ENCODE data around the gene PCGF2.

Gene PCGF2

DNA sequence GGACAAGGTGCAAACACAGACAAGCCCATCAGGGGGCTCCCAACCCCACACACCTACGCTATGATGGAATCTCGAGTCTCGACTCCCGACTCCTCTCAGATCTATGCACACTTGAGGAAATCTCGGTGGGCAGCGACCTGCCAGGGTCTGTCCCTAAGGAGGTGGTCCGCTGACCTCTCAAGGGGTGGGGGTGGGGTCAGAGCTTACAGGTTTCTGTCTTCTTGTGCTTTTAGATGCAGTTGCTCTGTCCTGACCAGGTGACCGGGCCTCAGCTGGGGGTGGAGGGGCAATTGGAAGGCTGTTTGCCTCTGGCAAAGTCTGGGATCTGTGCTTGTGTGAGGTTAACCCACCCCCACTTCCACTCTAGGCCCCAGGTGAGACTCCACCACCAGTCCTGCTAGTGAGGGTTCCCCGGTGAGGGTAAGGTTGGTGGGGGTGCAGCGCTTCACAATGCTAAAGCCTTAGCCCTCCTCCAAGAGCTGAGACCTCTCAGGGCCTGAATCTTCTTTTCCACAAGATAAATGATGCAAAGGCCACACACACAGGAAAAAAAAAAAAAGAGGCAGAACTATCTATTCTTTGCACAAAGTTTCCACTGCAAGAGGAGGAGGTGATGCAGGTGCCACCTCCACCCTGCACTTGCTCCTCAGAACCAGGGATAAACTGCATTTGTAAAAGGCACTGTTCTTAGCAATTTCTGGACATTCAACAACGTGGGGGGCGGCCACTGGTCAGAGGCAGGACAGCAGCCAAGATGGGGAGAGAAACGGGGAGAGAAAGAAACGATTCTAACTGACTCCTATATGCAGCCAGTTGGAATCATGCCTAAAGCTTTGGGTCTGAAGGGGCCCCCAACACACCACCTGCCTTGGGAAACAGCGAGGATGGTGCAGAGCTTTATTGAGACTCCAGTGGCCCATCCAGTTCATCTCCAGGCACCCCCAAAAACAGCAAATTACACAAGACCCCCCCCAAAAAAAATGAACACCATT lies 13.9 kb downstream of the PCGF2 start:
- no peak for DNase-seq

DNA sequence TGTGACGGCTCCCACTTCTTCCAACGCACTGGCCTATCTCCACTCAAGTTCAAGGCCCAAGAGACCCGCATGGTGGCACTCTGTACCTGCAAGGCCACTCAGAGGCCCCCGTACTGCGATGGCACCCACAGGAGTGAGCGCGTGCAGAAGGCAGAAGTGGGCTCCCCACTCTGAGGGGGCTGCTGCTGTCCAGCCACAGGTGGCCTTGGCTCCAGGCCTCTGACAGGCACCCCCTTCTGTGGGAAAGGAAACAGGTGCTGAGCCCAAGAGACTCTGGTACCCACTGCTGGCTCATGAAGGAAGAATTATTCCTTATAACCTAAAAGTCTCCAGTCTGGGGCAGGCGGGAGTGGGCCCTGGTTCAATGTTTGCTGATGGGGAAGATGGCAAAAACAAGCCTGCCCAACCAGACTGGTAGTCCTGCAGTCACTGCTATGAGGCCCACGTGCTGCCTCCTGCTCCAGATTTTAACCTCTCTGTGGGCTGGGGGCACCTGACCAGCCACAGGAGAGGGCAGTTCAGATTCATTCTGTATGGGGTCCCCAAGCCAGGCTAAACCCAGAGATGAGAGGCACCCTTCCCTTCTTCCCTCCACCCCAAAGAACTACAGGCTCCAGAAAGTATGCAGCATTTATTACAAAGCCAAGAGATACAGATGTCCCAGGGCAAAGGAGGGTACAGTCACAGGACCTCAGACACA lies 14.7 kb downstream of the PCGF2 start:
- DNase-seq = no peak

DNA sequence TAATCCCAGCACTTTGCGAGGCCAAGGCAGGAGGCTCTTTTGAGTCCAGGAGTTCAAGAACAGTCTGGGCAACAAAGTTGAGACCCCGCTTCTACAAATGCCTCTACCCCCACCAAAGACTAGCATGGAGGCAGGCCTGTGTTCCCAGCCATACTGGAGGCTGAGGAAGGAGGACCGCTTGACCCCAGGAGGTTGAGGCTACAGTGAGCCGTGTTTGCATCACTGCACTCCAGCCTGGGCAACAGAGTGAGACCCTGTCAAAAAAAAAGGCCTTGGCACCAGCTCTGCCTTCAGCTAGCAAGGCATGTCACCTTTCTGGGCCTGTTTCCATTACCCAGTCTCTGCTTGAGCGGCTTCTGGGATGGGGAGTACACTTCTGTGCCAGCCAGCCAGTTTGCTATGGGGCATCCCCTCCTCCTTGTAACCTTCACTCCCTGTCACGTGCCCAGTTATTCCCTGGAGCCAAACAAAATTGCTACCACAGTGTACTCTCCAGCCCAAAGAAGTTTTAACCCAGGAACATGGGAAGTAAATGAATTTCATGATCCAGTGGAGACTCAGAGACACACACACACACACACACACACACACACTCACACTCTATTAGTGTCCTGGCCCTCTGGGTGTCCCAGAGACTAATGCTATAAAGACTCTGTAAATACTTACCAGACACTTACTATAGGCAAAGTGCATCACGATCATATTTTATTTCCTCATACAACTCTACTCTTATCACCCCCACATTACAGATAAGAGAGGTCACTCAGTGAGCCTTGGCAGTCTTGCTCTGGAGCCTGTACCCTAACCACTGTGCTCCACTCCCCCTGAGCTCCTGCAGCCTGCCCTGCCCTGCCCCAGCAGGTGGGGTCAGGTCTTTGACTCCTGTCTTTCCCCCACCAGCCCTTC lies 15.5 kb downstream of the PCGF2 start:
- no peak for DNase-seq

DNA sequence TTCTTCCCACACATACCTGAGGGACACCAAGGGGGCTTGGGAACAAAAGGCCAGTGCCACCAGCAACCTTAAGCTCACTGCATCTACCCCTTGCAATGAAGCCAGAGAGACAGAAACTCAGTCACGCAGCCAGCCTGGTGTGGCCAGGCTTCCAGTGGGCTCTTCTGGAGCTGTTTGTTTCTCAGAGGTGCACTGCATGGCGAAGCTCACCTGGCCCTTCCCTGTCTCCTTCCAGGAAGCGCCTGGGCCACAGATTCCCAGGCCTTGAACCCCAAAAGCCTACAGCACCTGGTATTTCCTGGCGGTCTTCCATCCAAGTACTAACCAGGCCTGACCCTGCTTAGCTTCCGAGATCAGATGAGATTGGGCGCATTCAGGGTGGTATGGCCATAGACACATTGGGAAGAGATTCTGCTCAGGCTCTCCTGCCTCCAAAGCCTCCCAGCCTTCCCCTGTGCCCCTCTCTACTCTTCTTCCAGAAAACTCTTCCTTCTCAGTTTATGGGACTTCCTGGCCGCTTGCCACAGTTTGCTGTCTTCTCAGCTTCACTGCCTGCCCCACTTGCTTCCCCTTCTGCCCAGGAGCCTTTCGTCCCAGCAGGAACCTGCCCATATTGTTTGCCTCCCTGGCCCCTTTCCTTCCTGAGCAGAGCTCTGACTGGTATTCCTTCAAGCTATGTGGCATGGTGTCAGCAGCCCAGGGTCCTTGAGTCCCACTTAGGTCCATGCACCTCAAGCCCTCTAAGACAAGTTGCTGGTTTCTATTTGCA lies 16.4 kb downstream of the PCGF2 start:
- DNase-seq = no peak

DNA sequence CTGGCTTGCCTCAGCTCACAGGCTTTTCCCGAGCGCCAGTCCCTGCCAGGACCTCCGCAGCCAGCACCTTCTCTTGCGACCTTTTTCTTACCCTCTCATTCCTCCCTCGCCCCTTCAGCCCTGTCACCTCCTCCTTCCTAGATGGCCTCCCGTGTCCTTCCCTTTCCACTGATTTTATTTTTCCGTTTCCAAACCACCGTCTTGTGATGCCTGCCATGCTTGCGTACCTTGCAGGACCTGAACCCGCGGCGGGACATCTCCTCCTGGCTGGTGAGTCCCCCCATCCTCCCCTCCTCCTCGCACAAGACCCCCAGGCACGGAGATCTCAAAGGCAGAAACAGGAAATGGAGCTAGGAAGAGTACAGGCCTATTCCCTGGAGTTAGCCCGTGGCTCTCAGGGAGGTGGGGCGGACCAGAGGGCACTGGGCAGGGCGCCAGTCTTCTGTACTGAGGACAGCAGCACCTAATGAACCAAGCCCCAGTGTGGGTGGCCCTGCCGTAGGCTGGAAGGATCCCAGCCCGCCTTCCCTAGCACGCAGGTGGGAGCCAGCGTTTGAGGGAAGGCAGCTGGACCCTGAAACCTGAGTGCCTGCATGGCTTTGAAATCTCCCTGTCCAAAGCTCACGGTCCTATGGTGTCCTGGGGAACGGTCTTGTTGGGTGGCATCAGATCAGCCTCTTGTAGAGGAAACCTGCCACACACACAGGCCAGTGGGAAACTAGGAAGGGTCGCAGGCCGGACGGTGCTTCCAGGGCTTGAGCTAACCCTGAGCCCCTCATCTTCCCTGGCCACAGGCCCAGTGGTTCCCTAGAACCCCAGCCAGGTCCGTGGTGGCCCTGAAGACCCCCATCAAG lies 17.4 kb downstream of the PCGF2 start:
- DNase-seq = no peak

DNA sequence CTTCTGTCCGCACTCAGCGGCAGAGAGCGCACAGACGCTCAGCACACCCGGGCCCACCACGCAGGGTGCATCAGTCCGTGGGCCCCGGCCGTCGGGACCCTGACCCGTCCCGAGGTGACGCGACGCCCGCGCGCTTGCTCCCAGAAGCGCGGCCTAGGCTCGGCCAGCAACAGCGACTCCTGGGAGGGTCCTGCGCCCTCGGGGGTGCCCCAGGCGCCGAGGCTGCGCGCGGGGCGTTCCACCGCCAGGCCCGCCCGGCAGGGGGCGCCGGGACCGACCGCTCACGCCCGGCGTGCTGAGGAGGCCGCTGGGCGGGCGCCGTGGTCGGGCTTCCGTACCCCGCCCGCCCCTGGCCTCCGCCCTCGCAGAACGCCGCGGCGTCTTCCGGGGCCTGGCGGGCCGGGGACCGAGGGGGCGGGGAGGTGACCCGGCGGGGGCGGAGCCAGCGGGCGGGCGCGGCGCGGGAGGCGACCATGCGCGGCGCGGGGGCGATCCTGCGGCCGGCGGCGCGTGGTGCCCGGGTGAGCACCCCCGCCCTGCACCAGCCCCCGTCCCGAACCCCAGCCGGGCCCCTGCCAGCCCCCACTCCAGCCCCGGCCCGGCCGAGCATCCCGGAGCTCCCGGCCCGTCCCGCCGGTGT lies 18.1 kb downstream of the PCGF2 start, which contains the start of gene CISD3:
TSS of gene CISD3 (plus strand) at position 456 of the 640 bp plus-strand sequence. CDS start at position 474, 18 bp downstream.
- peak; percentile 34 to 75 for DNase-seq

DNA sequence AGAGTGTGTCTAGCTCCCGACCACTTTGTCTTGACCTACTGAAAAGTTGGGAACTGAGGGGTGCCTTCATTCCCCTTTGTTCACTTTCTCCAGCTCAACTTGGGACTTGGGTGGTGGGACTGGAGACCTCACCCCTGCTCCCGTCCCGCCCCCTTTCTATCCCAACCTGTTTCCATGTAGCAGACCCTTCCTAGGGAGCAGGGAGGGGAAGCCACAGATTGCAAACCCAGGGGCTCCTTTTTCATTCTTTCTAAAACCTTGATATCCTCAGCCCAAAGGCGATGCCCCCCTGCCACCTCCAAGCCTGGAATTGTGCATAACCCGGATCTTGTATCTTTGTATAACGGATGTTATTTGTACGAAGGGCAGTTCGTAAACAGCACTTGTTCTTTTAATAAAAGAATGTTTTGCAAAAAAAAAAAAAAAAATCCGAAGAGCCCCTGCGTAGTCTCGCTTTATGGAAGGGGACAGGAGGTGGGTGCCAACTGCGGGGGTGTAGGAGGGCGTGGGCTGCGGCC lies 18.7 kb downstream of the PCGF2 start:
- DNase-seq = no peak

DNA sequence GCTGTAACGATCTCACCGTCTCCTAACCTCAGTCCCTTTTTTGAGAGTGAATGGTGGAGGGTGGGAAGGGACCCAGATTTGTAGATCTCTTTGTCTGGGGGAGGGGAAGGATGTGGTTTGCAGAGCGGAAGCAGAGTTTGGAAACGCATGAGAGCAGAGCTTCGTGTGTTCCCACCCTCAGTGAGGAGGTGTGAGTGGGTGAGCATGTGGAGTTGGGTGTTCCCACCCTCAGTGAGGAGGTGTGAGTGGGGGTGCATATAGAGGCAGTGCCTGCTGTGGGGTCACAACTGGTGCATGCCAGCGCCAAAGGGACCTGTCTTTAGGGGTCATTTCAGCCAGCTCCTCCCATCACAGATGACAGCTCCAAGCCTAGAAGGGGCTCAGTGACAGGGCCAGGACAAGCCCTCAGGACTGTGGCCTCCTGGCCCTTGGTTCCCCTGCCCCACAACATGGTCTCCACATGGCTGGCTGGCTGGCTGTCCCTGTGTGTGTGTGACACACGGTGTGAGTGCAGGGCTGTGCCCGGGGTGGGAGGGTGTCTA lies 19.8 kb downstream of the PCGF2 start:
- DNase-seq = no peak

DNA sequence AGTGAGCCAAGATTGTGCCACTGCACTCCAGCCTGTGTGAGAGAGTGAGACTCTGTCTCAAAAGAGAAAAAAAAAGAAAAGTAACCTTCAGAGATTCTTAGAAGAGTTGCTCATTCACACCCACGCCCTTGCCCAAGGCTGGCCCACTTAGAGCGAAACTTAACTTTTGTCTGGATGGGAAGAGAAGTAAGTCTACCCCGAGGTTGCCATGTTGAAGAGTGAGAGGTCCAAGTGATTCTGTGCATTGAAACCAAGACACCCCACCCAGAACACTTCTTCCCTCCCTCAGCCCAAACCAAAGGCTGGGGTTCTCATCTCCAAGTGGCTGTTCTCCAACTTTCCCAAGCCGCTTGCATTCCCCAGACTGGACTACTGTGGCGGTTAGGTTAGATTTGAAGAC lies 20.4 kb downstream of the PCGF2 start:
- DNase-seq = no peak

DNA sequence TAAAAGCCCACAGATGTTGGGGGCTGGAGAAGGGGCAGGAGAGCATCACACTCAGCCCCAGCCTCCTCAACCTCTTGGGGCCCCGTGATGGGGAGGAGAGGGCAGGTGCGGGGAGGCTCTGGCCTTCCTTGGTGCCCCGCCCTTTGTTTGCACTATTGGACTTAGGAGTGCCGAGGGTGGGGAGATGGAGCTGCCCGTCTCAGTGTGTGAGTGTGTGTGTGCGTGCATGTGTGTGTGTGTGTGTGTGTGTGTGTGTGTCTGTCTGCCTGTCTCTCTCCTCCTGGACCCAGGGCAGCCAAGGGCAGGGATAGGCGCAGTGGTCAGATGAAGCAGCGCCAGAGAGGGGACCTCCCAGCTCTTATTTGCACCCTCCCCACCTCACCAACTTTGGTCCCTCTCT lies 22.0 kb downstream of the PCGF2 start:
- DNase-seq = peak; percentile 17 to 37

DNA sequence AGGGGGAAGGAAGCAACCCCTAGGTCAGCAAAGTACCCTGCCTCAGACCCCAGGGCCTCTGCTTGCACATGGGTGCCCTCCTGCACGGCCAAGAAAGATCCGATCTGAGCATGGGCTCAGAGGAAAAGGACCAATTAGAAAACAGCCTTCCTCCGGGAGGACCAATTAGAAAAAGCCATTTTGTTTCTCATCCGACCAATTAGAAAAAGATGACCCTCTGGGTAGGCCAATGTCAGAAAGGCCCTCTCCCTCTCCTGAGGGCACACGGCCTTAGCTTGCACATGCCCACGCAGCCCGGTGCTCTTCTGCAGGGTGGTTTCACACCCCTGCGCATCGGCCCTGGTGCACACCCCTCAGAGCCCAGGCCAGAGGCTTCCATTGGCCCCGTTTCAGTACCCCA lies 23.1 kb downstream of the PCGF2 start:
- no peak for DNase-seq

DNA sequence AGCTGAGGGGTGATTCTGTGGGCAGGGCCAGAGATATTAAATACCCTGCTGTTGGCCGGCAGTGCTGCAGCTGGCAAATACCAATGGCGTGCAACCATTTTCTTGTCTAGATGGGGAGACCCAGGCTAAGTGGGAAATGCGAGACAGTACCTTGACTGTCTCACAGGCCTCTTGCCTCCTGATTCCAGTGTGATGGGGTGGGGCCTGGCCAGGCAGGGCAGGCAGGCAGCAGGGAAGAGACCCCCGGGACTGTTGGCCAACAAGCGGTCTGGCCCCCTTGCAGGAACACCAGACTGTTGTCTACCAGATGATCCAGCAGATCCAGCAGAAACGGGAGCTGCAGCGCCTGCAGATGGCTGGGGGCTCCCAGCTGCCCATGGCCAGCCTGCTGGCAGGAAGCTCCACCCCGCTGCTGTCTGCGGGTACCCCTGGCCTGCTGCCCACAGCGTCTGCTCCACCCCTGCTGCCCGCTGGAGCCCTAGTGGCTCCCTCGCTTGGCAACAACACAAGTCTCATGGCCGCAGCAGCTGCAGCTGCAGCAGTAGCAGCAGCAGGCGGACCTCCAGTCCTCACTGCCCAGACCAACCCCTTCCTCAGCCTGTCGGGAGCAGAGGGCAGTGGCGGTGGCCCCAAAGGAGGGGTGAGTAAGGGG lies 23.7 kb downstream of the PCGF2 start:
- peak in 1 of 2 experiments; percentile 35 for DNase-seq

DNA sequence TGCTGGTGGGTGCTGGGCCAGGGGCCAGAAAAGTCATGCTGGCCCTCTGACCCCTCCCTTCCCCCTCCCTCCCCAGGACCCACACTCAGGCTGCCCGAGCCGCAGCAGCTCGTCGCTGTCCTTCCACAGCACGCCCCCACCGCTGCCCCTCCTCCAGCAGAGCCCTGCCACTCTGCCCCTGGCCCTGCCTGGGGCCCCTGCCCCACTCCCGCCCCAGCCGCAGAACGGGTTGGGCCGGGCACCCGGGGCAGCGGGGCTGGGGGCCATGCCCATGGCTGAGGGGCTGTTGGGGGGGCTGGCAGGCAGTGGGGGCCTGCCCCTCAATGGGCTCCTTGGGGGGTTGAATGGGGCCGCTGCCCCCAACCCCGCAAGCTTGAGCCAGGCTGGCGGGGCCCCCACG lies 26.3 kb downstream of the PCGF2 start:
- no peak for DNase-seq

DNA sequence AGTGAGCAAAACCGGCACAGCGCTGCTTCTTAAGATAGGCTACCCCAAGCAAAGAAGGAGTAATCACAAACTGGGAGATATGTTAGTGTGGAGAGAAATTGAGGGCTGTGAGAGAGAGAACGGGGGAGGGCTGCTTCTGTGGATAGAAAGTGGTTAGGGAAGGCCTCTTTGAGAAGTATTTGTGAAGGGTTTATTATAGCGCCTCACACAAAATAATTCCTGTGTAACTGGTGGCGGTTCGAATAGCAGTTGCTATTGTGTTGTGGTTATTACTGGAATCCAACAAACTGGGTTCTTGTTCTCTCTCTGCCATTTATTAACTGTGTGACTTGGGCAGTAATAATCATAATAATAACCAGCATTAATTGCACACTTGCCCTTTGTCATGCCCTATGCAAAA lies 27.2 kb downstream of the PCGF2 start:
- no peak for DNase-seq

DNA sequence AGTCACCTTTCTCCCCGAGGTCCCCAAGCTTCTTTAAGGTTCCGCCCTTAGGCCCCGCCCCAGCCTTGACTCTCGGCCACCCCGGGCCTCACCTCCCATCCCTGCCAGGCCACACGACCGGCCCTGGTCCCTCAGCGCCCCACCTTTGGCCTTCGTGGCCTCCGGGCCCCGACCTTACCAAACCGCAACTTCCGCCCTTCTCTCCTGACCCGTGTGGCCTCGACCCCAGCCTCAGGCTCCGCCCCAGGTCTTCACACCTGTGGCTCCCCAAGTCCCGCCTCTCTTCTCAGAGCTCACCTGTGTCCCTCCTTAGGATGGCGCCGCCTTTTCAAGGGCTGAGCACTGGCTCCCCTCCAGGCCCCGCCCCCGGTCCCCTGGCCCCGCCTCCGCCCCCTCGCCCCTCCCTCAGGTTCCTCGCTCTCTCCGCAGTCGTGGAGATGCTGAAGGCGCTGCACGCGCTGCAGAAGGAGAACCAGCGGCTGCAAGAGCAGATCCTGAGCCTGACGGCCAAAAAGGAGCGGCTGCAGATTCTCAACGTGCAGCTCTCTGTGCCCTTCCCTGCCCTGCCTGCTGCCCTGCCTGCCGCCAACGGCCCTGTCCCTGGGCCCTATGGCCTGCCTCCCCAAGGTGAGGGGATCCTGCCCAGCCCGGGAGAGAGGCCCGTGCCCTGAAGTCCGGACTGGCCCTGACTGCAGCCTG lies 28.0 kb downstream of the PCGF2 start:
- DNase-seq = peak; percentile 26 to 53

DNA sequence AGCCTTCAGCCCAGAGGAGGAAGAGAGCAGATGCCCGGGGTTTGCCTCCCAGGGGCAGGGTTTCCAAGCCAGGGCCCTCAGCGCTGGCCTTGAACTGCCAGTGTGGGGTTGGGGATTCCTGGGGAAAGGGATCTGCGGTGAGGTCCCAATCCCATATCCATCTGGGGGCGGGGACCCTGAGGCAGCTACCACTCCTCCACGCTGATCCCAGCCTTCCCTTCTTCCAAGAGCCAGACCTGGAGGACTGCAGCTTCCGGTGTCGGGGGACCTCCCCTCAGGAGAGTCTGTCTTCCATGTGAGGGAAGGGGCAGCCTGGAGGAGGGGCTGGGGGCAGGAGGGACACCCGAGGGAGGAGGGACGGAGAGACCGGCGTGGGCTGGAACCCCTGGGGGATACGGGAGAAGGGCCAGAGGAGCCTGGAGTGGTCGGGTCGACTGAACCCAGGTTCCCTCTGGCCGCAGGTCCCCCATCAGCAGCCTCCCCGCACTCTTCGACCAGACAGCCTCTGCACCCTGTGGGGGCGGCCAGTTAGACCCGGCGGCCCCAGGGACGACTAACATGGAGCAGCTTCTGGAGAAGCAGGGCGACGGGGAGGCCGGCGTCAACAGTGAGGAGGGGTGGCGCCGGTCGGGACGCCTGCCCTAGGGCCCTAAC lies 28.7 kb downstream of the PCGF2 start:
- DNase-seq = no peak

DNA sequence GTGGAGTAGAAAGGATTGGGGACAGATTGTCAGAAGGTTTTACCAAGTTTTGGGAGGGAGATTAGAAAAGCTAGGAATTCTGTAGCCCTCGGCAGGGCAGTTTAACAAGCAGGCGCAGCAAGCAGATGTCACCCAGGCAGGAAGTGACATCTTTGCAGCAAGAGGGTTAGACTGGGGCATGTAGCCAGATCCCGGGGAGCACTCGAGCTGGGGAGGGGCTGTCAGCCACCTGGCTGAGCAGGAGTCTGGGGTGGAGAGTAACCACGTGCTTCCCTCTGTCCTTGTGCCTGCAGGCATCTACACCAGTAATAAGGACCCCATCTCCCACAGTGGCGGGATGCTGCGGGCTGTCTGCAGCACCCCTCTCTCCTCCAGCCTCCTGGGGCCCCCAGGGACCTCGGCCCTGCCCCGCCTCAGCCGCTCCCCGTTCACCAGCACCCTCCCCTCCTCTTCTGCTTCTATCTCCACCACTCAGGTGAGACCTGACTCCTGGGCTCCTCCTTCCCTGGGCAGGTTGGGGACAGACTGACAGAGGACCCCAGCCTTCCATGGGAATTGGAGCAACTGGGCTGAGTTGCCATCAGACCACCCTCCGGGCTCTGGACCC lies 30.9 kb downstream of the PCGF2 start:
- no peak for DNase-seq

Measured in NCI-H187 (cell line).